Smooth muscle cell (in vitro differentiated cells): Measurements from ENCODE around the gene NECAB3. TPM values are rescaled to one million over a fixed set of nuclear protein-coding genes. Genes with fewer than 3 reads are reported as not detected.

Experiments
- DNase-seq: peaks from one replicate; lab custom pipeline; 2025; ENCODE audit not compliant: unreplicated experiment; lab: John Stamatoyannopoulos, UW
- H2AFZ ChIP-seq: fragments of 200-600 bp; sonication (generic); 2 replicates; pipeline ENCODE4 v1.6.0; 2016; ENCODE audit warnings: antibody characterized with exemption, low read depth, mild to moderate bottlenecking
- H3F3A ChIP-seq: fragments of 200-600 bp; sonication (generic); 2 replicates; pipeline ENCODE4 v1.6.0; 2017; ENCODE audit warnings: antibody characterized with exemption, low read depth
- H3K27ac ChIP-seq: fragments of 200-600 bp; sonication (generic); 2 replicates; pipeline ENCODE4 v1.5.1; 2016; ENCODE audit warnings: low read depth, mild to moderate bottlenecking
- H3K27me3 ChIP-seq: fragments of 200-600 bp; sonication (generic); 2 replicates; pipeline ENCODE4 v1.6.1; 2016; ENCODE audit warnings: low read depth, mild to moderate bottlenecking
- H3K36me3 ChIP-seq: fragments of 200-600 bp; sonication (generic); 2 replicates; pipeline ENCODE4 v1.5.1; 2016; ENCODE audit warnings: low read depth
- H3K4me1 ChIP-seq: fragments of 200-600 bp; sonication (generic); 2 replicates; pipeline ENCODE4 v1.5.1; 2016; ENCODE audit warnings: low read depth
- H3K4me2 ChIP-seq: fragments of 200-600 bp; sonication (generic); 2 replicates; pipeline ENCODE4 v1.6.0; 2016; ENCODE audit warnings: mild to moderate bottlenecking
- H3K4me3 ChIP-seq: fragments of 200-600 bp; sonication (generic); 2 replicates; pipeline ENCODE4 v1.5.1; 2016; ENCODE audit warnings: mild to moderate bottlenecking
- H3K79me2 ChIP-seq: fragments of 200-600 bp; sonication (generic); 2 replicates; pipeline ENCODE4 v1.6.0; 2016; ENCODE audit warnings: low read depth, mild to moderate bottlenecking
- H3K9ac ChIP-seq: fragments of 200-600 bp; sonication (generic); 2 replicates; pipeline ENCODE4 v1.6.0; 2016; ENCODE audit warnings: low read depth
- H3K9me3 ChIP-seq: fragments of 200-600 bp; sonication (generic); replicated peaks from 2 replicates; pipeline ENCODE4 v1.5.1; 2016; ENCODE audit warnings: low read depth
- H4K20me1 ChIP-seq: fragments of 200-600 bp; sonication (generic); 2 replicates; pipeline ENCODE4 v1.6.0; 2016; ENCODE audit warnings: low read depth
- WGBS: methylation state at CpG from one replicate; pipeline ENCODE4 v1.1.7; 2016; ENCODE audit warnings: low lambda C conversion rate; 5-methylcytosine and 5-hydroxymethylcytosine counted together
- polyA plus RNA-seq: library from polyadenylated mRNA; unstranded; fragments of >200 nt; fragmentation: Nextera tagmentation; extraction: Ambion mirVana; gene quantifications from 2 replicates; pipeline ENCODE4 v1.2.1, GENCODE V29; 2016
- total RNA-seq: library from RNA; depleted of rRNA; stranded (reverse); fragments of >200 nt; gene quantifications from 2 replicates; pipeline ENCODE4 v1.2.3, GENCODE V29; 2014
- TF ChIP-seq, protein P1 (sequence below): fragments of 200-600 bp; sonication (generic); IDR thresholded peaks from 2 replicates; pipeline ENCODE4 v1.5.1; 2017; ENCODE audit warnings: borderline replicate concordance, mild to moderate bottlenecking, antibody characterized with exemption; ENCODE audit not compliant: insufficient read depth, poor library complexity, severe bottlenecking

NECAB3 gene
- total and polyA plus RNA-seq, 2 experiments from 2014 or later, result 20.3 to 25.8 TPM

GRCh38 chr20:33656783-33657703 is 17.2 kb downstream of the NECAB3 start:
- Histone ChIP-seq H3K27ac (no peak overlapping the region), H3K36me3 (peaks cover 6% of the 10 kb centered on the region), H3K9me3 (no peaks in the 10 kb centered on the region), H3K27me3 (no peaks in the 10 kb centered on the region), H3K4me2 (no peak overlapping the region), H3K9ac (no peak overlapping the region), H2AFZ (no peak overlapping the region), H3F3A (peaks cover 7% of the 10 kb centered on the region), H3K79me2 (peaks cover 5% of the 10 kb centered on the region), H4K20me1 (no peaks in the 10 kb centered on the region), H3K4me1 (no peaks in the 10 kb centered on the region), H3K4me3 (no peak overlapping the region)
- DNase-seq, result no peak
- 96% methylated on average over 17 of the region's 17 CpGs for WGBS
- TF ChIP-seq, protein P1, sequence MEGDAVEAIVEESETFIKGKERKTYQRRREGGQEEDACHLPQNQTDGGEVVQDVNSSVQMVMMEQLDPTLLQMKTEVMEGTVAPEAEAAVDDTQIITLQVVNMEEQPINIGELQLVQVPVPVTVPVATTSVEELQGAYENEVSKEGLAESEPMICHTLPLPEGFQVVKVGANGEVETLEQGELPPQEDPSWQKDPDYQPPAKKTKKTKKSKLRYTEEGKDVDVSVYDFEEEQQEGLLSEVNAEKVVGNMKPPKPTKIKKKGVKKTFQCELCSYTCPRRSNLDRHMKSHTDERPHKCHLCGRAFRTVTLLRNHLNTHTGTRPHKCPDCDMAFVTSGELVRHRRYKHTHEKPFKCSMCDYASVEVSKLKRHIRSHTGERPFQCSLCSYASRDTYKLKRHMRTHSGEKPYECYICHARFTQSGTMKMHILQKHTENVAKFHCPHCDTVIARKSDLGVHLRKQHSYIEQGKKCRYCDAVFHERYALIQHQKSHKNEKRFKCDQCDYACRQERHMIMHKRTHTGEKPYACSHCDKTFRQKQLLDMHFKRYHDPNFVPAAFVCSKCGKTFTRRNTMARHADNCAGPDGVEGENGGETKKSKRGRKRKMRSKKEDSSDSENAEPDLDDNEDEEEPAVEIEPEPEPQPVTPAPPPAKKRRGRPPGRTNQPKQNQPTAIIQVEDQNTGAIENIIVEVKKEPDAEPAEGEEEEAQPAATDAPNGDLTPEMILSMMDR, result no peak

DNA sequence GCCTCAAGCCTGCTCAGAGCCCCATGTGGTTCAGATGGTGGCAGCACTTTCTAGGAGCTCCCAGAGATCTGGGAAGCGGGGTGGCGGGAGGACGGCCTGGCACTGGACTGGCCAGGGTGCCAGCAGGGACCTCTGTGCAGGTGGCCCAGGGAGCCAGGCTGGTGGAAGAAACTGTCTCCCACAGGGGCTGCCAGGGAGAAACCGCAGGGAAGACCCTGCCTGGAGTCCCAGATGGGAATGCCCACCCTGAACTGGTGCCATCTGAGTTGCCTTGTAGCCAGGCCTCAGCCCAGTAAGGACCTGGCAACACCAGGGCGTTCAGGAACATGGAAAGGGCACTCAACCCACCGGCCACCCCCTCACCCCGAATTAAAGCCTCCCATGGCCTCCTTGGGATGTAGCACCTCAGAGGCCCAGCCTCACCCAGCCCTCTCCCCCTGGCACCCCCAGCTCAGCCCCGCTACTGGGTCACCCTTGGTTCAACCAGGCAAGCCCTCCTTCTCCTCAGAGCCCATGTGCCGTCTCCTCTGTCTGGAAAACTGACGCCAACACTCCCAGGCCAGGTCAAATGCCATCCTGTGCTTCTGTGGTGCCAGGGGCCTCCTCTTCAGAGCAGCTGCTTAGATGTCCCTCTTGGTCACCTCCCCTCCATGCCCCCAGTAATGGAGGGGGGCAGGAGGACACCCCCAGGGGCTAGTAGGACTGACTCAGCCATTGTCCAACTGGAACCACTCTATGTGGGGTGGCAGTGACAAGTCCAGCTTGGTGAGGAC is 18.0 kb downstream of the NECAB3 start:
- WGBS, result 96% methylated on average over 10 of the region's 10 CpGs
- no peak for DNase-seq
- Histone ChIP-seq H3K4me2 (no peak overlapping the region), H3K4me3 (no peak overlapping the region), H3K27me3 (no peaks in the 10 kb centered on the region), H3K4me1 (no peaks in the 10 kb centered on the region), H3F3A (peaks cover 7% of the 10 kb centered on the region), H2AFZ (no peak overlapping the region), H3K27ac (no peak overlapping the region), H3K36me3 (peaks cover 6% of the 10 kb centered on the region), H3K79me2 (peaks cover 4% of the 10 kb centered on the region), H3K9me3 (no peaks in the 10 kb centered on the region), H3K9ac (no peak overlapping the region), H4K20me1 (no peaks in the 10 kb centered on the region)
- TF ChIP-seq, protein P1, result no peak

DNA sequence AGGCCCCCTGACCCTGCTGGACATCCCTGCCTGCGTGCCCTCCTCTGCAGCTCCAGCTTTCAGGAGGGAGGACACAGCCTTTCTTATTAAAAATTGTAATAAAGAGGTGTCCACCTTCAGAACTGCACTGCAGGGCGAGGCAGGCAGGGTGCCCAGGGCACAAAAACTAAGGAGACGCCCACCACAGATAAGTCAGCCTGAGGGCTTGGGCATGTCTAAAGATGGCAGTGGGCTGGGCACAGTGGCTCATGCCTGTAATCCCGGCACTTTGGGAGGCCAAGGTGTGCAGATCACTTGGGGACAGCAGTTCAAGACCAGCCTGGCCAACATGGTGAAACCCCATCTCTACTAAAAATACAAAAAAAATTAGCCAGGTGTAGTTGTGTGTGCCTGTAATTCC is 19.1 kb downstream of the NECAB3 start:
- Histone ChIP-seq H3F3A (peaks cover 7% of the 10 kb centered on the region), H3K9me3 (no peaks in the 10 kb centered on the region), H3K79me2 (no peaks in the 10 kb centered on the region), H3K27me3 (no peaks in the 10 kb centered on the region), H4K20me1 (no peaks in the 10 kb centered on the region), H3K4me3 (no peak overlapping the region), H3K9ac (no peak overlapping the region), H3K36me3 (peaks cover 6% of the 10 kb centered on the region), H2AFZ (no peak overlapping the region), H3K4me2 (no peak overlapping the region), H3K4me1 (no peaks in the 10 kb centered on the region), H3K27ac (no peak overlapping the region)
- TF ChIP-seq, protein P1, result no peak
- 87% methylated on average over 4 of the region's 4 CpGs for WGBS
- no peak for DNase-seq
